Posterior vena cava (tissue), 2 donors: ENCODE results near the gene CISD2. TPM values are rescaled to one million over a fixed set of nuclear protein-coding genes. Genes with fewer than 3 reads are reported as not detected.
"Not testable (repeated sequence)": the region's sequence is repeated elsewhere in the genome, so short reads cannot be mapped to it uniquely, and the experiment has no call there.

Experiments
- DNase-seq: peaks from one replicate; pipeline ENCODE4 v3.0.0-alpha.2; 2020; ENCODE audit warnings: low spot score
- intact Hi-C, 2 donors: fragments of 100-400 bp; cut with DNase I; formaldehyde crosslinking; loops; one replicate each; pipeline versions ENCODE4 v1.14.1 to v1.14.2; 2022 to 2023
- long read RNA-seq, 2 donors: library from polyadenylated mRNA; unstranded; transcript quantifications; one replicate each; pipeline ENCODE4 v2.0.0, GENCODE V29; 2020 to 2021
- total RNA-seq, 2 donors: library from RNA; stranded (reverse); fragmentation: NEBNext Ultra II Directional; extraction: Animal tissue kit (Norgen Biotek cat#: 25700); gene quantifications; one replicate each; pipeline ENCODE4 v1.2.1, GENCODE V29; 2021
- donor health status: DM: yes; HTN: yes; CAD: no.
- donor health status: DM: yes; HTN: yes; CAD: no.

Gene CISD2, protein sequence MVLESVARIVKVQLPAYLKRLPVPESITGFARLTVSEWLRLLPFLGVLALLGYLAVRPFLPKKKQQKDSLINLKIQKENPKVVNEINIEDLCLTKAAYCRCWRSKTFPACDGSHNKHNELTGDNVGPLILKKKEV
- 10 to 100 TPM; 15.3 to 22.5 TPM for total RNA-seq
- long read RNA-seq, donor 1, full-length matches to known transcripts: 15 of 15 reads
- long read RNA-seq, donor 1, partial matches to known transcripts: 0 of 15 reads
- long read RNA-seq, donor 1, other reads (novel, unspliced or antisense): 0 of 15 reads
- long read RNA-seq, donor 2, full-length matches to known transcripts: 50 of 56 reads
- long read RNA-seq, donor 2, partial matches to known transcripts: 0 of 56 reads
- long read RNA-seq, donor 2, other reads (novel, unspliced or antisense): 6 of 56 reads

DNA sequence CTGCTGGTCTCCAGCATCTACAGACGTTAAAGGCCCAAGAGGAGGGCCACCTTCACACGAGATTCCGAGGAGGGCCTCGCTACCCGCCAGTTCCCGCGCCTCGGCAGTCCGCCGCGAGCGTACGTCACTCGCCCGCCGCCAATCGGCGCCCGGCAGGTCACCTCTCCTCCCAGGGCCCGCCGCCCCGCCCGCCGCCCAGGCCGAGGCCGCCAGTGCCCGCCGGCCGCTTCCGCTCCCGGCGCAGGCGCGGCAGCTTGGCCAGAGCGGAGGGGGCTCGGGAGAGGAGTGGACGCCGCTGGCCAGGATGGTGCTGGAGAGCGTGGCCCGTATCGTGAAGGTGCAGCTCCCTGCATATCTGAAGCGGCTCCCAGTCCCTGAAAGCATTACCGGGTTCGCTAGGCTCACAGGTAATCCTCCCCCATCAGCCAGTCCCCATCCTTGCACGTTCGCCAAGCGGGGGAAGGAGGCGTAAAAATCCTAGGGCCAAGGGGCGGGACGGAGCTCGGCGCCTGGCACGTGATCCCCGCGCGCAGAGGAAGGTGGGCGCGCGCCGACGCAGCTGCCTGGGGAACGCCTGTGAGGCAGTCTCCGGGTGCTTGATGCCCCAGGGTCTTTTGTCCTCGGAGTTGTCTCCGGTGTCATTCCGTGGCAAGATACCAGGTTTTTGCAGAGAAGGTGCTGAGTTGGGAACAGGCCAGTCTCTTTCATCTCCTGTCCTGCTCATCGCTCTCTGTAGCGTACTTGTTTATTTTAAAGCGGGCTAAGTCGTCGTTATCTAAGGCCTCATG, at the start of gene CISD2:
TSS of gene CISD2 (plus strand) at position 212 of the 788 bp plus-strand sequence. CDS start at position 305, 93 bp downstream.
- intact Hi-C loops: loop anchor here in 1 of 2 donors (5.0 kb wide), 1 partner anchor 42 kb away; the partner anchor contains the start of gene UBE2D3
- DNase-seq: peak; percentile 98

GRCh38 chr4:102819100-102819499, 49.7 kb upstream of the CISD2 start:
- intact Hi-C loops, DNase-seq: not testable (repeated sequence)

- no peak for DNase-seq
- intact Hi-C loops: no loop called here
These were observed 49.0 kb upstream of the CISD2 start for GRCh38 chr4:102819588-102820365.

DNA sequence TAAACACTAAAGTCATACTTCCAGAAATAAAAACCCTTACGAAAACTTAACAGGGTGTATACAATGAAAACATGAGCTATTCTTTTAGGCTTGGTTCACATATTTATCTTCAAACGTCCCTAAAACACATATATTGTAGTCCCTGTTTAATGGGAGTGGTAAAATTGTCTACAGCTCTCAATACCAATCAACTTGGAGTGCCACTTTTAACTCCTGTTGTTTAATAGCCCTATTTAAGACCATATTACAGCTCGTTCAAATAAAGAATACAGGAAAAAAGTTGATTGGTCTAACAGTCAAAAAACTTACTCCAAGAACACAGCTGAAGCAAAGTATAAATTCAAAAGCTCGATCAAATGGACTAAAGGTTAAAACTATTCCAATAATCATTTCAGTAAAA, 45.3 kb upstream of the CISD2 start:
- intact Hi-C loops: no loop called here

GRCh38 chr4:102823897-102824296, 44.9 kb upstream of the CISD2 start:
- no peak for DNase-seq
- intact Hi-C loops: no loop called here

More for the DNA sequence above, 45.3 kb upstream of the CISD2 start:
- DNase-seq: no peak

- intact Hi-C loops: no loop called here
- DNase-seq: no peak
These were observed 44.4 kb upstream of the CISD2 start for GRCh38 chr4:102824398-102824797.

DNA sequence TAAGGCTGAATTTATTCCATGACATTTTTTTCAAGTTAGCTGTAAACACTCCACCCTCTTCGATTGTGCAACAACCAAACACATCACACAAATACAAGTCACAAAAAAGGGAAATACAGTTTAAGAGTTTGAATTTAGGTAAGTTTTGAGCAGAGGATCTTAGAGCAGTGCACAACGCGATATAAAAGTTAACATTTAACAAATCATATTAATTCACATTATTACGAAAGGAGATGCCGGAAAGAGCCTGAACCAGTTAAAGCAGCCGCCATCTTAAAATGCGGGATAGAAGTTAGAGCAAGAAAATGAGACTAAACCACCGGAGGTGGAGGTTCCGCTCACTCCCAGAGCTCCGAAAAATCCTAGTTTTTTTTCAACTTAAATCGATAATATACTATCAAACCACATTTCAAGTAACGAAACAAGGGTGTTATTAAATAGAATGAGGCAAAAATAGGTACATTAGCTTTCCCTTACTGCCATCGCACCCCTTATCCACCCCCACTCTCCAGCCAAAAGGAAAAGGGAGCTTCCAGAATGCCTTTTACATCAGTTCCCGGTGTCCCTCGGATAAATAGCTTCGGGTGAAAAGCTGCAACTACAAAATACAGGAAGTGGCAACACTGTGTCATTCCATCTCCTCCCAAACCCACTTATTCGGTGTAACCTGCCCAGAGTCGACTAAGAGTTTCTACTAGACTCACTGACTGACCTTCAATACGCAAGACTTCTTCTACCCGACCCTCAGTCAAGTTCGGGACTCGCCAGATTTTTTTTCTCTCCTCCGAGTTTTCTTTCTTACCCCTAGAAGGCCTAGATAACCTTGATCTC, 43.3 kb upstream of the CISD2 start:
- intact Hi-C loops: loop anchor here in 1 of 2 donors (5.0 kb wide), 1 partner anchor 42 kb away; the partner anchor contains the start of gene CISD2
- DNase-seq: no peak

DNA sequence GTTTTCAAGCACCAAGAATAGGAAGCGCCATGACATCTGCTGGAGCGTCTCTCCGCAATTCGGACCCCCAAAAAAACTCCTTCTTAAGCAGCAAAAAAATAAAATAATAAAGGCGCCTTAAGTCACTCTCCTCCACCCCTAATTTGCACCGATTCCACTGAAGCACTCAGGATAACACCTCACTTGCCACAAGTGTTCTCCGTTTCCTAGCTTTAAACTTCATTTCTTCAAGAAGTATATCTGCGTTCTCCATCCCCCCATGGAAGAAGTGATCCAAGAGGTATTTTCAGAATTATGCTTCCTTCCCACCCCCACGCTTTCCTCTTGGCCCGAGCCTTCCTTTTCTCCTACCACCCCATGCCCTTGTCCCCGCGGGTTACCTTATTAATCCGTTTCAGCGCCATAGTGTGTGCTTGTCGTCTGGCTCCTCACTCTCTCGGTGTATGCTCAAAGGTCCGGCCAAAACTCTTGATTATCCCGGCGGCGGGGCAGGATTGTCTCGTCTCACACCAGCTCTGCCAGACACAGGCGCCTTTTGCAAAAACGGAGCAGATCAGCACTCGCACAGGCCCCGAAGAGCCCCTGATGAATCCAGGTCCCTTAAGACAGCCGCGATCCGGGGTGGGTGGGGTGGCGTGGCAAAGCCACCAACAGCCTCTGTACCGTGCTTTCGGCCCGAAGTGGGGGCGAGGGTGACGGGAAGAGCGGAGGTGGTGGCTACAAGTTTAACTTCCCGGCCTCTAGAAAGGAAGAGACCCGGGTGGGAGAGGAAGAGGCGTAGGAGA, 42.5 kb upstream of the CISD2 start:
- intact Hi-C loops: loop anchor here in 1 of 2 donors (5.0 kb wide), 1 partner anchor 41 kb away; the partner anchor contains the start of gene CISD2
- DNase-seq: no peak

DNA sequence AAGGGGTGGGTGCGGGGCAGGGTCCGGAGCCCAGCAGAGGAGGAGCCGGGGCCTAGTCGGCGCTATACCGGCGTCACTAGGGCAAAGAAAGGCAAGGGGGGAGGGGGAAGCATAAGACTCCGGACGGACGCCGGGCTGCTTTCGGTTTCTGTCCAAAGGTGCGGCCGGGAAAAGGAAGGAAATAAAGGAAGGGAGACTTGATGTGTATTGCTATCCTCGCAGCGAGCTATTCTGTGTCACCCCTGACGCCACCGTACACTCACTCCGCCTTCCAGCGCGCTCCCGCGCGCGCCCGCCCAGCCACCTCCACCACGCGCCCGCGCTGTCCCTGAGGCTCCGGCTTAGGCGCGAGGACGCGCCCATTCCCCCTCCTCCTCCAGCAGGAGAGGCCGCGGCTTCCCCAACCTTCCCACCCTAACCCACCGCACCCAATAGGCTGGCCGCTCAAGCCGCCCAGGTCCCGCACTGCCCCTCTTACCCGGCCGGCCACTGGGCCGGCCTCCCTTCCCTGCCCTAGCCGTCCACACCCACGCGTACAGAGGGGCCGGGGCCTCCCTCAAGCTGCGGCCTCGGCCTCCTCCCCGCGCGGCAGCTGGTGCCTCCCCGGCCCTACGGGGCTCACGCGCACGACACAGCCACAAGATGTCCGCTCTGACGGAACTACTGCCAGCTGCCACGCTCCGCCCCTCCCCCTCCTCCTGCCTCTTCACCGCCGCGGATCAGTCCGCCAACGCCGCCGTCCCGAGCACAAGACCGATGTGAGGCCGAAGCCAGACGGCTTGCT, 41.7 kb upstream of the CISD2 start, which contains the start of gene UBE2D3:
TSS of gene UBE2D3 (minus strand) at position 662 of the 784 bp plus-strand sequence. CDS start 1,043 bp downstream, outside the sequence.
- intact Hi-C loops: loop anchor here in 1 of 2 donors (5.0 kb wide), 1 partner anchor 40 kb away; the partner anchor contains the start of gene CISD2
- DNase-seq: peak; percentile 99

DNA sequence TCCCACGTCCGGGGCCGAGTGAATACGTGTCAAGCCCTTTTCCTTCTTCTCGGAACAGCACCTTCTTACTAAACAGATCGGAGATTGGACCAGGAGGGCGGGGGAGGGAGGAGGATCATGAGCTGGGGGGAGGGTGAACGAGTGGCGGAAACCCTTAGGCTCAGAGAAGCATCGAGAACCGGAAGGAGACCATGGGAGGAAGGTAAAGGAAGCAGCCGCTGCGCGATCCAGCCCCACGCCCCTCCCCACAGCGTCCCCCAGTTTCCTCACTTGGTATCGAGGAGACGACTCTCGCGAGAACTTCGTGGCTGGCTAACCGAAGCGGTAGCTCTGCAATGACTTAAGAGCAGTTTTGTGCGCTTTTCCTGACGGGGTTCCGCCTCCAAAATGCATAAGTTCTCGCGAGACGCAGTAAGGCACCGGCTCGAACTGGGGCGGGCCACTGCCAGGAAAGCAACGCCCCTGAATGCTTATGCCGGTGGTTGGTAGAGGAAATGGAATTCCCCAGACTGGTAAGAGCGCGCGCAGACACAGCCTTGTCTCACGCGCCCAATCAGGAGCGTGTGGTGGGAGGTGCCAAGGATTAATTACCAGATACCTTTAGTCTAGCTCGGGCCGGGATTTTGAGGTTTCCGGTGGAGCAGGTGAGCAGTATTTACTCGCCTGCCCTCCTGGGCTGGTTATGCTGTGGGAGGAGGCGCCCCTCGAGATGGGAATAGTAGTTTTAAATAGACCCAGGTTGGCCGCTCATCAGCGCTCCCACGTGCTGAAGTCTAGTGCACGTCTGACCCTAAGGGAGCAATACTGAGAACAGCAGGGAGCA, 40.9 kb upstream of the CISD2 start:
- intact Hi-C loops: loop anchor here in 1 of 2 donors (5.0 kb wide), 1 partner anchor 39 kb away; the partner anchor contains the start of gene CISD2
- DNase-seq: peak; percentile 100

DNA sequence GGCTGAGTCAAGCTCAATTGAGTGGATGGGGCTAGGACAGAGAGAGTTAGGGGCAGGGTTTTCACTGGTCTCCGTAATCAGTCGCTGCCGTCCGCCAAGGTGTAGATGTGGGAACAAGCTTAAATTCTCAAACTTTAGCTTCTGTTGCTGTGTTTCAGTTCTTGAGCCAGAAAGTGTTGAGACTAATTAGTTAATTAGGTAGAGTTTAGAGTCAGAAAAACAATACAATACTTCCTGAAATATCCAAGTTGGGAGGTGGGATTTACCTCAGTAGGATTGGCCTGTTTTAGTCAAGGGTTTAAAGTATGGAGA, 40.3 kb upstream of the CISD2 start:
- no peak for DNase-seq
- intact Hi-C loops: loop anchor here in 1 of 2 donors (5.0 kb wide), 1 partner anchor 39 kb away; the partner anchor contains the start of gene CISD2

DNA sequence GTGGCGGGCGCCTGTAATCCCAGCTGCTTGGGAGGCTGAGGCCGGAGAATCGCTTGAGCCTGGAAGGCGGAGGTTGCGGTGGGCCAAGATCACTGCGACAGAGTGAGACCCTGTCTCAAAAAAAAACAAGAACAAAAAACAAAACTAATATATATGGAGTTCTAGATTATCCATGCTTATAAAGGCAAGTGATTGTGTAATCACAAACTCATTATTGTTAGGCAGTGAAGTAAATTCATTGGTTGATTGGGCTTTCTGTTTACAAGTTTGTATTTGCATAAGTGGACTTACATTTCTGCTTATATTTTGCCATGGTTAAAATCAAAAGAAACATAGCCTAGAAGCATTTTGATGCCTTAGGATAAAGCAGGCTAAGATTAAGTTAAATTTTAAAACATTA, 39.0 kb upstream of the CISD2 start:
- intact Hi-C loops: loop anchor here in 1 of 2 donors (5.0 kb wide), 1 partner anchor 37 kb away; the partner anchor contains the start of gene CISD2
- no peak for DNase-seq

- intact Hi-C loops: no loop called here
- DNase-seq: no peak
These were observed 36.7 kb upstream of the CISD2 start for GRCh38 chr4:102832105-102832504.

DNA sequence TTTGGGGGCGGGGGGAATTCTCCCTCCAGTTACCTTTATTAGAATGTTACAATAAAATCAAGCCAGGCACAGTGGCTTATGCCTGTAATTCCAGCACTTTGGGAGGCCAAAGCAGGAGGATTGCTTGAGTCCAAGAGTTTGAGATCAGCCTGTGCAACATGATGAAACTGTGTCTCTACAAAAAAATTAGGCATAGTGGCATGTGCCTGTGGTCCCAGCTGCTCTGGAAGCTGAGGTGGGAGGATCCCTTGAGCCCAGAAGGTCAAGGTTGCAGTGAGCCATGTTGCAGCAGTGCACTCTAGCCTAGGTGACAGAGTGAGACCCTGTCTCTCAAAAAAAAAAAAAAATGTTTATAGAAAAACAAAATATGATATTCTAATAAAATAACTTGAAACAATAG, 36.1 kb upstream of the CISD2 start:
- intact Hi-C loops: no loop called here
- DNase-seq: no peak

DNA sequence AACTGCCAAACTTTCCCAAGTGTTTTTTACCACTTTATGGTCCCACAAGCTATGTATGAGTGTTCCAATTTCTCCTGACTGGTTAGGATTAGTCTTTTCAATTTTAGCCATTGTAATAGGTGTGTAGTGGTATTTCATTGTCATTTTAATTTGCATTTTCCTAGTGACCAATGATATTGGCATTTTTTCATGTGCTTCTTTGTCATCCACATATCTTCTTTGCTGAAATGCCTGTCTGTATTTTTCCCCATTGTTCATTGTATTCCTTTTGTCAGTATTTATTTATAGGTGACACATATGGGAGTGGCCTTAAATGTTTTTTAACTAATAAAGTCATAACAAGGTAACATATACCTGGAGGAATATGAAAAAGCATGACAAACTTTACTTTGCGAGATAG, 32.2 kb upstream of the CISD2 start:
- DNase-seq: no peak
- intact Hi-C loops: no loop called here

DNA sequence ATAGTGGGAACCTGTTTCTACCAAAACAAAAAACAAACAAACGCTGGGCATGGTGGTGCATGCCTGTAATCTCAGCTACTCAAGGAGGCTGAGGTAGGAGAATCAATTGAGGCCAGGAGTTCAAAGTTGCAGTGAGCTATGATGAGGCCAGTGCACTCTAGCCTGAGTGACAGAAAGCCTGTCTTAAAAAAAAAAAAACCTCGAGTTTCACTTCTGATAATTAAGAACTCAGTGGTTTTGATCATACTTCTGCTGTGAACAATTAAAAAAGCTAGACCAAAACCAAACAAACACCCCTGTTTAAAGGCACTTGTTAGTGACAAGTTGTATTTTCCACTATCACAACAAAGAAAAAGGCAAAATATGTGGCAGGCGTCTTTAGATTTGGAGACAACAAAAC, 26.4 kb upstream of the CISD2 start:
- DNase-seq: no peak
- intact Hi-C loops: no loop called here
